ENCODE measurements around the gene EFCC1.
"Not testable (repeated sequence)": the region's sequence is repeated elsewhere in the genome, so short reads cannot be mapped to it uniquely, and the experiment has no call there.

EFCC1 gene

GRCh38 chr3:129081503-129081902 lies 80.4 kb downstream of the EFCC1 start:
- no peak for DNase-seq

DNA sequence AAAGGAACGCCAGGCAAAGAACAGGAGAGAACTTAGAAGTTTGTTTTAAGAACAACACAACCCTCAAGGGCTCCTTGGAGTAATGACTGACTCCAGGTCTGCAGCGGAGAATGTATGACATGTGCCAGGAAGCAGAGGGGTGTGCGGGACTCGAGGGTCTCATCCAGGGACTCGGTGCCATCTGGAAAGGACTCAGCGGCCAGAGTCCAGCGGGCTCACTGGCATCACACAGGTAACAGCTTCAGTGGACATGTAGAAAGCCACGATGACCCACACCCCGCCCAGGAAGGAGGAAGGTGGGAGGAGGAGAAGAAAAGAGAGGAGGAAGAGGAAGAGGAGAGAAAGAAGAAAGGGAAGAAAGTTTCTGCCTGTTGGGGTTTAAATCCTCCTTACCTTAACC lies 80.9 kb downstream of the EFCC1 start:
- no peak for DNase-seq

- no peak for DNase-seq
These were observed 83.4 kb downstream of the EFCC1 start for GRCh38 chr3:129084501-129084900.

DNA sequence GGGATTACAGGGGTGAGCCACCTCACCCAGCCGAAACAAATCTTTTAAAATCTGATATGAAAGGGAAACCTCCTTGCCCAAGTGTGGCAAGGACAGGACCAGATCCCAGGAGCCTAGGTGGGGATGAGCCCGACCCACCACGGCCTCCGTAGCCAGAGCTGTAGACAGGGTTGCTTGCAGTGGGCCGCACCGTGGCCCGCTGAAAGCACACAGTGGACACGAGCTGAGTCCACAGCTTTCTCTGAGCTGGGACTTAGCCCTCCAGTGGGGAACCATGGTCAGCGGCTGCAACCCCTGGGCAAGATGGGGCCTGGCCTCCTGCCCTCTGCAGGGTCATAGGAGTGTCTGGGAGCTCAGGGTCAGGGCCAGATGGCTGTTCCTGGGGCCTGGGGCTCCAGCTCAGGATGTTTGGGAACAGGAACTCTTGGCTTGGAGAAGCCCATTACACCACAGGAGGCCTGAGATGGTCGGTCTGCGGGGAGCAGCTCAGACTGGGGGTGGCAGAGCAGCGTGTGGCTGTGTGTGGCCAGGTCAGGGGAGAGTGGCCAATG lies 84.1 kb downstream of the EFCC1 start:
- no peak for DNase-seq

- DNase-seq = no peak
These were observed 84.7 kb downstream of the EFCC1 start for GRCh38 chr3:129085818-129086217.

DNA sequence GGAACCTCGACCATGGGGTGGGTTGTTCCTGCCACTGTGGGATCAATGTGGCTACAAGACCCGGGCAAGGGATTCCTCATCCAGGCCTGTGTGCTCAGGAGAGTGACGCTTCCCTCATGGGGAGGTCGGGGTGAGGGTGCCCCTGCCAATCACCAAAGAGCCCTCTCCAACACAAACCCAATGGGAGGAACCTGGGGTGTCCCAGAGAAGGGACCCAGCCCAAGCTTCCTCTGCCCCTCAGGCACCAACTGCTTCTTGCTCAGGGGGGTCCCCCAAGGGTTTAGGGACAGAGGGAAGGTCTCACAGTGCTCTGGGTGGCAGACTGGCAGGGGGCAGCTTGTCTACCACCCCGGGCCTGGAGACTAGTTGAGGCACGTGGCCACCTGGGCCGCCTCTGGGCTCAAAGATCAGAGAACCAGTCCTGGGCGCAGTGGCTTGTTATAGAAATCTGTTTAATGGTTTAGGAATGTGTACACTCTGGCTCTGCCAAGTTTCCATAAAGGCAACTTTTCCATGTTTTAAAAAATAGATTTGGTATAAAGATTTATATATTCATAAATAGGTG lies 86.1 kb downstream of the EFCC1 start:
- DNase-seq = no peak

GRCh38 chr3:129087904-129088303 lies 86.8 kb downstream of the EFCC1 start:
- DNase-seq = not testable (repeated sequence)

DNA sequence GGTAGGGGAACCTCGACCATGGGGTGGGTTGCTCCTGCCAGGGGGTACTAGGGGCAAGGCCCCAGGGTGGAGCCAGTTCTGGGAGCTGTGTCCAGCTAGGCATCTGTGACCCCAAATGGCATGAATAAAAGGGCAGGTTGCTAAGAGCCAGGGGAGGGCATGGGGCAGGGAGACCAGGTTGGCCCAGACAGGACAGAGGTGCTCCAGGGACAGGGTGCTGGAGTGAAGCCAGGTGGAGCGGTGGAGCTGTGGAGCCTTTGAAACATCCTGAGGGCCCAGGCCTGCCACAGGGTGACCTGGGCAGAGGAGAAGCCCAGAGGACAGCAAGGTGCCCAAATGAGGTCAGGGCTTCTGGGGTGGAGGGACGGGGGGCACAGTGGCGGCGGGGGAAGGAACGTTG lies 87.2 kb downstream of the EFCC1 start:
- not testable (repeated sequence) for DNase-seq

Measured in right kidney (tissue), 1 donor.